OCI-LY3 (cell line): ENCODE measurements around the gene ZCCHC14.

ENCODE experiments used
- H2AFZ ChIP-seq: fragments of 200-600, 300-600 bp; shearing (Covaris generic); 2 replicates; pipeline ENCODE4 v1.6.0; 2014; ENCODE audit warnings: antibody characterized with exemption, low read depth, low read length
- H3K27ac ChIP-seq: fragments of 200-600, 300-600 bp; sonication (generic); 2 replicates; pipeline ENCODE4 v1.5.1; 2014; ENCODE audit warnings: mild to moderate bottlenecking, low read length, moderate library complexity, mixed read lengths
- H3K27me3 ChIP-seq: fragments of 200-600, 300-600 bp; sonication (generic); 2 replicates; pipeline ENCODE4 v1.6.1; 2014; ENCODE audit warnings: low read depth, low read length, mixed read lengths
- H3K36me3 ChIP-seq: fragments of 200-600, 300-600 bp; sonication (generic); replicated peaks from 2 replicates; pipeline ENCODE3; 2014; ENCODE audit warnings: low read depth, low read length, mixed read lengths
- H3K4me1 ChIP-seq: fragments of 300-600, 200-600 bp; sonication (generic); 2 replicates; pipeline ENCODE4 v1.6.1; 2014; ENCODE audit warnings: low read length, mixed read lengths
- H3K4me2 ChIP-seq: fragments of 200-600, 300-600 bp; sonication (generic); 2 replicates; pipeline ENCODE4 v1.6.1; 2014; ENCODE audit warnings: low read length, mixed read lengths
- H3K4me3 ChIP-seq: fragments of 300-600, 200-600 bp; sonication (generic); 2 replicates; pipeline ENCODE4 v1.5.1; 2014; ENCODE audit warnings: antibody characterized with exemption, mild to moderate bottlenecking, low read length, moderate library complexity
- H3K79me2 ChIP-seq: fragments of 300-600, 200-600 bp; shearing (Covaris generic); 2 replicates; pipeline ENCODE4 v1.6.1; 2014; ENCODE audit warnings: mild to moderate bottlenecking, low read length, mixed read lengths
- H3K9ac ChIP-seq: fragments of 300-600, 200-600 bp; shearing (Covaris generic); 2 replicates; pipeline ENCODE4 v1.6.0; 2014; ENCODE audit warnings: mild to moderate bottlenecking, low read length, moderate library complexity
- H3K9me3 ChIP-seq: fragments of 200-600, 300-600 bp; shearing (Covaris generic); 2 replicates; pipeline ENCODE4 v1.6.1; 2014; ENCODE audit warnings: low read length, mixed read lengths; ENCODE audit not compliant: insufficient read depth
- H4K20me1 ChIP-seq: fragments of 200-600, 300-600 bp; sonication (generic); 2 replicates; pipeline ENCODE4 v1.6.1; 2016; ENCODE audit warnings: low read length, mixed read lengths; ENCODE audit not compliant: insufficient read depth
- EZH2phosphoT487 ChIP-seq: fragments of 200-600 bp; shearing (Covaris generic); IDR thresholded peaks from 2 replicates; pipeline ENCODE4 v1.6.1; 2018; ENCODE audit warnings: antibody characterized with exemption, mixed run types, low read depth
- TF ChIP-seq, protein P1 (sequence below): fragments of 200-600, 300-600 bp; sonication (generic); IDR thresholded peaks from 2 replicates; pipeline ENCODE4 v1.5.1; 2014; ENCODE audit warnings: antibody characterized with exemption, low read length, low read depth

The ZCCHC14 gene

DNA sequence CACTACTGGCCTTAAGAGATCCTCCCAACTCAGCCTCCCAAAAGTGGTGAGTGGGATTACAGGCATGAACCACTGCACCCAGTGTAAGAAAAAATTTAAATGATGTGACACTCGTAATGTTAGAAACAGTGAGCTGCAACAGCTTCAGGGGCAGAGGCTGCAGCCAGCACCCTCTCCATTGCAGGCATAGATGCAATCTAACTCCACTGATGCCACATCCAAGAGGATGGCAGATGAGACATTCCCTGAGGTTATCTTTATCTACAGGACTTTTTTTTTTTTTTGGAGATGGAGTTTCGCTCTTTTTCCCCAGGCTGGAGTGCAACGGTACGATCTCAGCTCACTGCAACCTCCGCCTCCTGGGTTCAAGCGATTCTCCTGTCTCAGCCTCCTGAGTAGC is 19.9 kb downstream of the ZCCHC14 start:
- no peak overlapping the region for H3K4me2 ChIP-seq
- no peaks in the 10 kb centered on the region for H3K36me3 ChIP-seq
- no peak overlapping the region for H3K9ac ChIP-seq
- no peak for TF ChIP-seq EZH2phosphoT487
- H3K9me3 ChIP-seq = no peaks in the 10 kb centered on the region
- H3K27ac ChIP-seq = no peak overlapping the region
- H3K79me2 ChIP-seq = no peaks in the 10 kb centered on the region
- no peak overlapping the region for H2AFZ ChIP-seq
- no peaks in the 10 kb centered on the region for H3K27me3 ChIP-seq
- no peaks in the 10 kb centered on the region for H3K4me1 ChIP-seq
- no peak overlapping the region for H3K4me3 ChIP-seq
- no peaks in the 10 kb centered on the region; the same call in 1 of the 2 replicates for H4K20me1 ChIP-seq

DNA sequence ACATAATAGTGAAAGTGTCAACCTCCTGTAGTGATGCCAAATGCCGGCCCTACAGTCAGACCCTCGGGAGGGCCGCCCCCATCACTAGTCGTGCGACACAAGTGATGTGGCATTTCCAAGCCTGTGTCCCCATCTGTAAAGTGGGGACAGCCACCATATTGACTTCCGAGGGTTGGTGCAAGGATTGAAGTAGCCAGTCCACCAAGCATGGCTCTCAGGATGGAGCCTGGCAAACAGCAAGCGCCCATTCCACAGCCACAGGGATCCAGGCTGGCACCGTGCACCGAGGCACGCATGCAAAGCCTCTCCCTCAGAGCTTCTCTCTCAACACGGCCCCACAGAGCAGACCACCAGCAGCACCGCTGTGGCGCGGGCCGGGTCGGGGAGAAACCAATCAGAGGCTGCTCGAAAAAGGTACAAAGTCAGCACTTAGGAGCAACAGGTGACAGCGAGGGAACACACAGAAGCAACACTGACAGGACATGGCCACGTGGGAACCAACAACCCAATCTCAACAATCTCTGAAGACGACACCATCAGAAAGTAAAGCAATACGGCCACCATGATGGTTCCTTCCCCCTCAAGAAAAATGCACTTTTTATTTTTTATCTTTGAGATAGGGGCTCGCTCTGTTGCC is 20.6 kb downstream of the ZCCHC14 start:
- Histone ChIP-seq H3K4me3 (no peak overlapping the region), H3K9ac (no peak overlapping the region), H3K27me3 (no peaks in the 10 kb centered on the region), H3K4me1 (no peaks in the 10 kb centered on the region), H3K79me2 (no peaks in the 10 kb centered on the region), H3K27ac (no peak overlapping the region), H3K9me3 (no peaks in the 10 kb centered on the region), H2AFZ (no peak overlapping the region), H3K4me2 (no peak overlapping the region), H3K36me3 (no peaks in the 10 kb centered on the region), H4K20me1 (no peaks in the 10 kb centered on the region; the same call in 1 of the 2 replicates)
- TF ChIP-seq EZH2phosphoT487 = no peak
- TF ChIP-seq, protein P1, sequence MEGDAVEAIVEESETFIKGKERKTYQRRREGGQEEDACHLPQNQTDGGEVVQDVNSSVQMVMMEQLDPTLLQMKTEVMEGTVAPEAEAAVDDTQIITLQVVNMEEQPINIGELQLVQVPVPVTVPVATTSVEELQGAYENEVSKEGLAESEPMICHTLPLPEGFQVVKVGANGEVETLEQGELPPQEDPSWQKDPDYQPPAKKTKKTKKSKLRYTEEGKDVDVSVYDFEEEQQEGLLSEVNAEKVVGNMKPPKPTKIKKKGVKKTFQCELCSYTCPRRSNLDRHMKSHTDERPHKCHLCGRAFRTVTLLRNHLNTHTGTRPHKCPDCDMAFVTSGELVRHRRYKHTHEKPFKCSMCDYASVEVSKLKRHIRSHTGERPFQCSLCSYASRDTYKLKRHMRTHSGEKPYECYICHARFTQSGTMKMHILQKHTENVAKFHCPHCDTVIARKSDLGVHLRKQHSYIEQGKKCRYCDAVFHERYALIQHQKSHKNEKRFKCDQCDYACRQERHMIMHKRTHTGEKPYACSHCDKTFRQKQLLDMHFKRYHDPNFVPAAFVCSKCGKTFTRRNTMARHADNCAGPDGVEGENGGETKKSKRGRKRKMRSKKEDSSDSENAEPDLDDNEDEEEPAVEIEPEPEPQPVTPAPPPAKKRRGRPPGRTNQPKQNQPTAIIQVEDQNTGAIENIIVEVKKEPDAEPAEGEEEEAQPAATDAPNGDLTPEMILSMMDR = no peak

DNA sequence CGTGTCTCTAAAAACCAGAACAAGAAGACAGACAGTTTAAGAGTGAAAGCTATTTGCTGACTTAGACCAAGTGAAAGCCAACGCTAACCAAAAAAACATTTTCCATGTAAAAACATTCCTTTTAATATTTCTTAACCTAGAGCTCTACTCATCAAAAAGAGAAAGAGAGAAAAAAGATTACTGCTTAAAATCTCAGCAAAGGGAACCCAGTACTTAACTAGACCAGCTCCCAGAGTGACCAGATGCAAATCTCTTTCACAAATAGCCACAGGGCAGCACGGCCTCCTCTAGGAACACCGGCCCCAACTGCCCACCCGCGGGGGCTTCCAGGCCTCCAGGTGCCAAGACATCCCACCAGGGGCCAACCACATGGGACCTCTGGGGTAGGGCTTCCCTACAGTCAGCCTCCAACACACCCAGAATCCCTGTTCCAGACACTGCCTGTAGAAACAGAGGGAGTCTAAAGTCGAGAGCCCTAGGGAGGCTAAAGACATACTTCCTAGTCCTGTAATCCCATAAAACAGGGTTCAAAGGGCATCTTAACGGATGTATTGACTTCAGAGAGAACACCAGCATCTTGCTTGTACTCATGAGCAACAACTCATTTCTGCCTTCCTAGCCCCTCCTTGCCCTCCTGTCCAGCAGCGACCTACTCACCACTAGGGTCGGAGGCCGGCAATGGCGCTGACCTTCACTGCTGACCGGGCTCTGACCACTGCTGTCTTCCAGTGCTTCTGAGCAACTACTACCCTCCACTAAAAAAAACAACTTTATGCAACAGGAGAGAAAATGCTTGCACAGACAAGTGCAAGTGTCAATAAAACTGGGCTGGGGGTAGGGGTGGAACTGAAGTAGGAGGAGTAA is 21.3 kb downstream of the ZCCHC14 start:
- no peak overlapping the region for H3K4me2 ChIP-seq
- H3K9ac ChIP-seq = no peak overlapping the region
- no peaks in the 10 kb centered on the region for H3K79me2 ChIP-seq
- H3K4me3 ChIP-seq = no peak overlapping the region
- no peak overlapping the region for H3K27ac ChIP-seq
- H4K20me1 ChIP-seq = no peaks in the 10 kb centered on the region; the same call in 1 of the 2 replicates
- H3K4me1 ChIP-seq = no peaks in the 10 kb centered on the region
- no peaks in the 10 kb centered on the region for H3K9me3 ChIP-seq
- no peak for TF ChIP-seq EZH2phosphoT487
- TF ChIP-seq, protein P1 = no peak
- no peaks in the 10 kb centered on the region for H3K27me3 ChIP-seq
- H3K36me3 ChIP-seq = no peaks in the 10 kb centered on the region
- H2AFZ ChIP-seq = no peak overlapping the region

DNA sequence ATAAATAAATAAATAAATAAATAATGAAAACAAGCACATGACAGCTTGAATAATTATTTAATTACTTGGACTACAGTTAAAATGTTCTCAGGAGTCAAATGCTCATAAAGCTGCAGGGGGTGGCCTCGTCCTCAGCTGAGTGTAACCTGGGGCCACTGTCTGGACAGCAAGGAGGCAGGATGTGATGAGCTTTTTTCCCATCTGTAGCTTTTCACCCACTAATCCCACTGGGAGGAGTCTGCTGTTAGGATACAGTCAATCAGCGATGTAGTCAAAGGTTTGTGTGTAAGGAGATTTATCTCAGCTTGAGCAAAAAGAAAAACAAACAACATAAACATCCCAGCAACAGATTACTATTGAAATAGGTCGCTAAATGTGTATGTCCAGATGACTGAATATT is 22.5 kb downstream of the ZCCHC14 start:
- H3K79me2 ChIP-seq = no peaks in the 10 kb centered on the region
- TF ChIP-seq, protein P1 = no peak
- no peak for TF ChIP-seq EZH2phosphoT487
- H3K4me2 ChIP-seq = no peak overlapping the region
- no peak overlapping the region for H2AFZ ChIP-seq
- H3K27ac ChIP-seq = no peak overlapping the region
- H3K9ac ChIP-seq = no peak overlapping the region
- H3K9me3 ChIP-seq = no peaks in the 10 kb centered on the region
- H4K20me1 ChIP-seq = no peaks in the 10 kb centered on the region; the same call in 1 of the 2 replicates
- no peaks in the 10 kb centered on the region for H3K27me3 ChIP-seq
- no peak overlapping the region for H3K4me3 ChIP-seq
- H3K4me1 ChIP-seq = peaks cover 3% of the 10 kb centered on the region
- no peaks in the 10 kb centered on the region for H3K36me3 ChIP-seq
